SK-N-SH treated with all-trans-retinoic acid at 6 μM for 48 hours (cell line): Measurements from ENCODE around the gene TMEM184A.

ENCODE experiments used
- ATAC-seq: fragments of 200-7000 bp; cut with Tn5 transposase; 3 replicates; pipeline ENCODE4 v1.9.1; 2020; ENCODE audit warnings: mild to moderate bottlenecking, moderate library complexity
- ARNTL ChIP-seq: fragments of 450-650 bp; formaldehyde crosslinking; IDR thresholded peaks from 2 replicates; pipeline ENCODE4 v1.5.0; 2020; ENCODE audit warnings: low read depth, mild to moderate bottlenecking, moderate library complexity, borderline replicate concordance
- BACH2 ChIP-seq: fragments of 250-450 bp; sonication (Bioruptor Pico); IDR thresholded peaks from 2 replicates; pipeline ENCODE4 v1.9.0; 2021; ENCODE audit warnings: mild to moderate bottlenecking, borderline replicate concordance
- CSDC2 ChIP-seq: fragments of 250-450 bp; sonication (Bioruptor Pico); IDR thresholded peaks from 2 replicates; pipeline ENCODE4 v1.5.0; 2020; ENCODE audit warnings: mild to moderate bottlenecking, moderate library complexity
- CSRNP3 ChIP-seq: fragments of 250-450 bp; sonication (Bioruptor Pico); IDR thresholded peaks from 2 replicates; pipeline ENCODE4 v1.5.1; 2021; ENCODE audit warnings: mild to moderate bottlenecking, moderate library complexity
- GLIS3 ChIP-seq: fragments of 250-450 bp; sonication (Bioruptor Pico); IDR thresholded peaks from 2 replicates; pipeline ENCODE4 v1.5.0; 2020; ENCODE audit warnings: mild to moderate bottlenecking, moderate library complexity
- ISL1 ChIP-seq: fragments of 250-450 bp; sonication (Bioruptor Pico); IDR thresholded peaks from 2 replicates; pipeline ENCODE4 v2.1.2; 2022; ENCODE audit warnings: mild to moderate bottlenecking, moderate library complexity
- OSR1 ChIP-seq: fragments of 250-450 bp; sonication (Bioruptor Pico); IDR thresholded peaks from 2 replicates; pipeline ENCODE4 v1.8.0; 2022; ENCODE audit warnings: moderate library complexity, mild to moderate bottlenecking, inconsistent platforms
- PATZ1 ChIP-seq: fragments of 250-450 bp; sonication (Bioruptor Pico); IDR thresholded peaks from 2 replicates; pipeline ENCODE4 v1.8.0; 2020; ENCODE audit warnings: mild to moderate bottlenecking, moderate library complexity, borderline replicate concordance
- POU6F1 ChIP-seq: fragments of 250-450 bp; sonication (Bioruptor Pico); IDR thresholded peaks from 2 replicates; pipeline ENCODE4 v1.8.0; 2021; ENCODE audit warnings: low read depth, mild to moderate bottlenecking, moderate library complexity, borderline replicate concordance
- PPARA ChIP-seq: fragments of 250-450 bp; sonication (Bioruptor Pico); IDR thresholded peaks from 2 replicates; pipeline ENCODE4 v1.5.0; 2020; ENCODE audit warnings: mild to moderate bottlenecking, borderline replicate concordance
- RARB ChIP-seq: fragments of 250-450 bp; sonication (Bioruptor Pico); IDR thresholded peaks from 2 replicates; pipeline ENCODE4 v1.8.0; 2021; ENCODE audit warnings: mild to moderate bottlenecking, moderate library complexity
- SNAI2 ChIP-seq: fragments of 250-450 bp; sonication (Bioruptor Pico); IDR thresholded peaks from 2 replicates; pipeline ENCODE4 v1.5.0; 2020; ENCODE audit warnings: mild to moderate bottlenecking, moderate library complexity
- TOX ChIP-seq: fragments of 250-450 bp; sonication (Bioruptor Pico); IDR thresholded peaks from 2 replicates; pipeline ENCODE4 v1.8.0; 2021; ENCODE audit warnings: mild to moderate bottlenecking, moderate library complexity, borderline replicate concordance
- TSHZ2 ChIP-seq: fragments of 250-450 bp; sonication (Bioruptor Pico); IDR thresholded peaks from 2 replicates; pipeline ENCODE4 v1.5.0; 2020; ENCODE audit warnings: mild to moderate bottlenecking, moderate library complexity
- ZC3H10 ChIP-seq: fragments of 250-450 bp; sonication (Bioruptor Pico); IDR thresholded peaks from 2 replicates; pipeline ENCODE4 v1.5.1; 2021; ENCODE audit warnings: mild to moderate bottlenecking, moderate library complexity
- ZFP3 ChIP-seq: fragments of 250-450 bp; sonication (Bioruptor Pico); IDR thresholded peaks from 2 replicates; pipeline ENCODE4 v1.5.0; 2020; ENCODE audit warnings: mild to moderate bottlenecking, moderate library complexity
- ZNF565 ChIP-seq: fragments of 450-650 bp; formaldehyde crosslinking; conservative IDR thresholded peaks from 2 replicates; pipeline ENCODE4 v1.5.0; 2020; ENCODE audit warnings: low read depth, mild to moderate bottlenecking, moderate library complexity
- ZNF70 ChIP-seq: fragments of 450-650 bp; formaldehyde crosslinking; IDR thresholded peaks from 2 replicates; pipeline ENCODE4 v1.5.0; 2020; ENCODE audit warnings: mild to moderate bottlenecking, moderate library complexity
- ZNF8 ChIP-seq: fragments of 450-650 bp; formaldehyde crosslinking; IDR thresholded peaks from 2 replicates; pipeline ENCODE4 v1.5.0; 2020; ENCODE audit warnings: mild to moderate bottlenecking, moderate library complexity

The TMEM184A gene

GRCh38 chr7:1499367-1500029, 56.5 kb downstream of the TMEM184A start:
- TF ChIP-seq POU6F1 (CRISPR knock-in tag) (no peak), ZNF565 (CRISPR knock-in tag) (no peak), ZC3H10 (CRISPR knock-in tag) (no peak), TSHZ2 (CRISPR knock-in tag) (no peak), PPARA (CRISPR knock-in tag) (no peak), GLIS3 (CRISPR knock-in tag) (no peak), CSDC2 (CRISPR knock-in tag) (no peak), ZNF8 (CRISPR knock-in tag) (no peak), ZFP3 (no peak), TOX (CRISPR knock-in tag) (no peak), ZNF70 (CRISPR knock-in tag) (no peak)
- ATAC-seq = no peak

GRCh38 chr7:1498370-1499305, 57.4 kb downstream of the TMEM184A start:
- no peak for ATAC-seq
- TF ChIP-seq GLIS3 (CRISPR knock-in tag) = no peak
- no peak for TF ChIP-seq ISL1 (CRISPR knock-in tag)
- TF ChIP-seq OSR1 (CRISPR knock-in tag) = no peak
- no peak for TF ChIP-seq RARB (CRISPR knock-in tag)
- no peak for TF ChIP-seq PPARA (CRISPR knock-in tag)
- no peak for TF ChIP-seq ZC3H10 (CRISPR knock-in tag)
- no peak for TF ChIP-seq SNAI2 (CRISPR knock-in tag)
- no peak for TF ChIP-seq ZNF70 (CRISPR knock-in tag)
- TF ChIP-seq PATZ1 = no peak
- TF ChIP-seq, all 23 proteins: peak for 0

- no peak for TF ChIP-seq ZNF70 (CRISPR knock-in tag)
- no peak for TF ChIP-seq GLIS3 (CRISPR knock-in tag)
- no peak for TF ChIP-seq RARB (CRISPR knock-in tag)
- no peak for TF ChIP-seq BACH2
- no peak for TF ChIP-seq CSRNP3 (CRISPR knock-in tag)
- TF ChIP-seq ARNTL (CRISPR knock-in tag) = no peak
- no peak for TF ChIP-seq ZNF8 (CRISPR knock-in tag)
- no peak for TF ChIP-seq TSHZ2 (CRISPR knock-in tag)
- no peak for ATAC-seq
Measured at GRCh38 chr7:1497293-1497927, 58.6 kb downstream of the TMEM184A start.
